HFFc6 (cell line): ENCODE results near the gene LAMA2. TPM values are rescaled to one million over a fixed set of nuclear protein-coding genes. Genes with fewer than 3 reads are reported as not detected.

Experiments
- DNase-seq: peaks from one replicate; pipeline ENCODE4 v3.0.0-alpha.2; 2018
- H3K27ac Mint-ChIP-seq: 2 replicates; pipeline ENCODE4 v1.8.0; 2020; ENCODE audit warnings: mild to moderate bottlenecking, mixed read lengths
- H3K27me3 Mint-ChIP-seq: 2 replicates; pipeline ENCODE4 v1.8.0; 2021; ENCODE audit warnings: mild to moderate bottlenecking, moderate library complexity, mixed read lengths; ENCODE audit not compliant: insufficient read depth
- H3K36me3 Mint-ChIP-seq: 2 replicates; pipeline ENCODE4 v1.8.0; 2021; ENCODE audit warnings: low read depth, mixed read lengths
- H3K4me1 Mint-ChIP-seq: 2 replicates; pipeline ENCODE4 v1.8.0; 2020; ENCODE audit warnings: low read depth, mixed read lengths
- H3K4me3 Mint-ChIP-seq: 2 replicates; pipeline ENCODE4 v1.8.0; 2020; ENCODE audit warnings: mild to moderate bottlenecking, moderate library complexity, mixed read lengths
- H3K9me3 Mint-ChIP-seq: 2 replicates; pipeline ENCODE4 v1.8.0; 2020; ENCODE audit warnings: mild to moderate bottlenecking, mixed read lengths
- CTCF ChIP-seq: fragments of 200-600 bp; sonication (generic); IDR thresholded peaks from 2 replicates; pipeline ENCODE4 v1.5.0; 2021; ENCODE audit warnings: antibody characterized with exemption, mild to moderate bottlenecking
- total RNA-seq, 6 experiments: library from RNA; stranded (reverse); fragmentation: NEBNext Ultra II Directional; extraction: Animal tissue kit (Norgen Biotek cat#: 25700); gene quantifications; 2 replicates in 1 of 6; 3 replicates in 5 of 6; pipeline ENCODE4 v1.2.3, GENCODE V29; 2021

Gene LAMA2
- total RNA-seq, 6 experiments from 2014 or later, result 8.2 to 14.3 (median 10.5) TPM

GRCh38 chr6:129473546-129473945, 590.6 kb downstream of the LAMA2 start:
- no peak for TF ChIP-seq CTCF
- H3K36me3 Mint-ChIP-seq, result no peaks in the 10 kb centered on the region

GRCh38 chr6:129475477-129476247, 592.7 kb downstream of the LAMA2 start:
- H3K27me3 Mint-ChIP-seq, result no peaks in the 10 kb centered on the region
- H3K27ac Mint-ChIP-seq, result no peak overlapping the region
- H3K4me3 Mint-ChIP-seq, result no peak overlapping the region
- H3K36me3 Mint-ChIP-seq, result peaks cover 8% of the 10 kb centered on the region
- no peaks in the 10 kb centered on the region for H3K4me1 Mint-ChIP-seq
- no peak for TF ChIP-seq CTCF
- no peak for DNase-seq
- H3K9me3 Mint-ChIP-seq, result no peaks in the 10 kb centered on the region

More at GRCh38 chr6:129473546-129473945, 590.6 kb downstream of the LAMA2 start:
- Mint-ChIP-seq H3K9me3 (no peaks in the 10 kb centered on the region), H3K4me1 (no peaks in the 10 kb centered on the region), H3K4me3 (no peak overlapping the region), H3K27ac (no peak overlapping the region), H3K27me3 (no peaks in the 10 kb centered on the region)
- DNase-seq, result no peak

- Mint-ChIP-seq H3K36me3 (peaks cover 11% of the 10 kb centered on the region), H3K4me3 (no peak overlapping the region), H3K9me3 (no peaks in the 10 kb centered on the region), H3K27me3 (peaks cover 3% of the 10 kb centered on the region; the same call in 1 of the 2 replicates), H3K27ac (no peak overlapping the region), H3K4me1 (peaks cover 2% of the 10 kb centered on the region; the same call in 1 of the 2 replicates)
- TF ChIP-seq CTCF, result no peak
- no peak for DNase-seq
Observed at GRCh38 chr6:129476248-129476564, 593.3 kb downstream of the LAMA2 start.

- H3K27ac Mint-ChIP-seq, result no peak overlapping the region
- peaks cover 8% of the 10 kb centered on the region for H3K4me1 Mint-ChIP-seq
- no peaks in the 10 kb centered on the region for H3K9me3 Mint-ChIP-seq
- H3K4me3 Mint-ChIP-seq, result no peak overlapping the region
- H3K36me3 Mint-ChIP-seq, result peaks cover 17% of the 10 kb centered on the region
- DNase-seq, result no peak
- H3K27me3 Mint-ChIP-seq, result peaks cover 5% of the 10 kb centered on the region; the same call in 1 of the 2 replicates
- TF ChIP-seq CTCF, result no peak
Observed at GRCh38 chr6:129476810-129477209, 593.9 kb downstream of the LAMA2 start.

- no peak for TF ChIP-seq CTCF
- peaks cover 5% of the 10 kb centered on the region; the same call in 1 of the 2 replicates for H3K27me3 Mint-ChIP-seq
- H3K4me1 Mint-ChIP-seq, result peaks cover 15% of the 10 kb centered on the region
- no peak overlapping the region for H3K27ac Mint-ChIP-seq
- DNase-seq, result no peak
- H3K4me3 Mint-ChIP-seq, result no peak overlapping the region
- no peaks in the 10 kb centered on the region for H3K9me3 Mint-ChIP-seq
- peaks cover 18% of the 10 kb centered on the region for H3K36me3 Mint-ChIP-seq
Observed at GRCh38 chr6:129478379-129478778, 595.4 kb downstream of the LAMA2 start.
